ENCODE results near the gene ATP8A1.

ATP8A1 gene

DNA sequence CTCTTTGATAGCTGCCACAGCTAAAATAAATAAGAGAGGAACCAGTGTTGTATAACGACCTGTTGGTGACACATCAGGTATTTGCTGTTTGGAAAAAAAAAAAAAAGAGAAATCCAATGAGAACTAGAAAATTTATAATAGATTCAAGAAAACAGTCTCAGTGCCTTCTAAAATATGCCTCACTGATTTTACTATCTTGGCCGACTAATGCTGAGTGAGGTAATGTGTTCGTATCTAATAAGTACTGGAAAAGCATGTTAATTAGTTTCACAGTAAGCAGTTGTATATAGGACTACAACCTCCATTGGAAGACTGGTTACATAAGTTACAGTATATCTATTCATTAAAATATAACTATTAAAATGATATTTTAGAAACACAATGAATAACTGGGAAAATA lies 32.4 kb downstream of the ATP8A1 start:
- DNase-seq: no peak

DNA sequence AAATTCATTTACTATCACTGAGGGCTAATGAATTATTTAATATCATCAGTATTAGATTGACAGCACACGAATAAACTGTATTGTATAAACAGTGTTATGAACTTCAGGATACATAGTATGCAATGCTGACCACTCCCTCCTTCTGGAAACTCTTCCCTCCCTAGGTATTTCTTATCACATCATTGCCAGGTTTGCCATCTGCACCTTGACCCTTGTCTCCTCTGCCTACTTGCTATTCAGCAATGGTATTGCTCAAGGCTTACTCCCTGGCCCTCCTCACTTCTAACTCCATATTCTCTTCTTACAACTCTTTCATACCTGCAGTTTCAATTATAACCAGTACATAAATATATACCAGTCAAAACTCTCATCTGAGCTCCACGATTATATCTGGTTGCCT lies 38.9 kb downstream of the ATP8A1 start:
- DNase-seq: no peak

DNA sequence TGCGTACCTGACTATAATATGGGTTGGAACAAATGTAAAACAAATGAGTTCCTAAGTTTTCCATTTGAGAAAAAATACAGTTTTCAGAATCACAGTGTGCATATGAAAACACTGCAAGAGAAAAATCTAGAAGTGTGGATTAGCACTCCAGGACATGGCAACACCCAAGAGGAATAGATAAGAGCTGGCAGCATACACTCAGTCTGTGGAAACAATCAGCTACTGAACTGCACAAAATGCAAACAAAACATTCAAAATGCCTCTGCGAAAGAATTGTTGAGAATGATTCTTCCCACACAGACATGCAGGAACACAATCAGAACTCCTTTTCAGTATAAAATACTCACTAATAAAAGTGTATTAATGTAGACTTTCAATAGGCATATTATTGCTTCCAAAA lies 39.9 kb downstream of the ATP8A1 start:
- no peak for DNase-seq

DNA sequence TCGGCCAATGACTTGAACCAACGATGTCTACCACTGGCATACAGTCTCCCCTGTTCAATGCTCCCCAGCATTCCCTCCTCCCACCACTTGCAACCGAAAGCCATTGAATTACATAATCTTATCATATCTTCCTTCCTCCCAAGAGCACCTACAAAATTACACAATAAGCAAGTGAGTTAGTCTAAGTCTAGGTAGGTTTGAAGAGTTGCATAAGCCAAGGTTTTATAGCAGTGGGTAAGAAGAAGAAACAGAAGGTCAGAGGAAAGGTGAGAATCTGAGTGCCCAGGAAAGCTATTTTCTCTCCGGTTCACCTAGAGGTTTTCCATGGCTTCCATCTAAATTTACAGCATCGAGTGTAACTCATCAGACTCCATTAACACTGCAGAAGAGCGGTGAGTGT lies 40.3 kb downstream of the ATP8A1 start:
- DNase-seq: no peak

DNA sequence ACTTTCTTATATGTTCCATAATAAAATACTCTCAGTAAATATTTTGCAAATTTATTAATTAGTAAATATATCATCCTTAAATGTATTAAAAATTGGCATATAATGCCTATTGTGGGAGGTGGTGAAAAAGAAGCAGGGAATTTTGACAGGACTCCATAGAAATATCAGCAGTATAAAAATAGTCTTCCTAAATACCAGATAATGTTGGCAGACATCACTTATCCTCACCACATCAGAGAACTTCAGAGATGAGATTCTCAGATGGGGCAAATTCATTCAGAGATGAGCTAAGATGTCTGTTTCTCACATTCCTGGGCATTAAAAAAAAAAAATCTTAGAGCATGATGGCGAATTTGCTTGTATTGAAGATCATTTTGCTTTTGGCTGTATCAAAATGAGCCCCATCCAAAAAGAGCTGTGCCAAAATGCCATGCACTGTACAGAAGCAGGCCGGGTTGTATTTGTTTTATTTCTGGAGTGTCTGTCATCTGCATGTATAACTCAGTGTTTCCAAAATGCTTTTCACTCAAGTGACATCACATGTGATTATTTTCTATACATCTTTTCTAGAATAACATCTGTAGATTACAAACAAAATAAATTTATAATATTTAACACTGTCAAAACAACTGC lies 41.7 kb downstream of the ATP8A1 start:
- DNase-seq: no peak

DNA sequence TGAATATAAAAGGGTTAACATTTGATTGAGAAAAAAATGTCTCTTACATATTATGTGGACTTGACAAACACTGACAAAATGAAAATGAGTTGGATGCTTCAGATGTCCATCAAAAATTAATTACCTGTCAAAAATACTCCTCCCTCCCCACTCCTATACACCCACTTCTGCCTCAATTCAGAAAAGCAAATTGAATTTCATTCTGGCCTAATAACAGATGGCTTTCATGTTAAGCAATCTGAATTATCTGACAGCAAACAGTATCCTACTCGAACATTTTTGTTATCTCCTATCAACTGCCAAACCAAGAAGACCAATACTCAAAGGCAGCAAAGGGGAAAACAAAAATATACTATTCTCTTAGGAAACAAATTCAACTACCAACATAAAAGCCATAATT lies 44.0 kb downstream of the ATP8A1 start:
- DNase-seq: no peak

DNA sequence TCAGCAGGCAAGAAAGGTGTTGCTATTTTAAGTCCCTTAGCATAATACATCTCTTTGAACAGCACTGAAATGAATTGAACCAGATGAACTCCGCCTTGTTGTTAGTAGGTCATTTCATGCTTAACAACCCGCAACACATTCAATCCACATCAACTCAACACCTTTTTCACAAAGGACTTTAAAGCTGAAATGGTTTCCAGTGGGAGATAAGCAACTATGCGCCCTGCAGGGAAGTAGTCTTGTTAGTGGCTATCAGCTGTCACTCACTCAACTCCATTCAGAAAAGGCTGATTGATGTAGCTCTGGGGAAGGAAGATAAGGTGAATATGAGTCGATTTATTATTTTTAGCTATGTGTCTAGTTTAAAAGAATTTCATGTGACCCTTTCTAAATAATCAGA lies 46.0 kb downstream of the ATP8A1 start:
- DNase-seq: no peak

DNA sequence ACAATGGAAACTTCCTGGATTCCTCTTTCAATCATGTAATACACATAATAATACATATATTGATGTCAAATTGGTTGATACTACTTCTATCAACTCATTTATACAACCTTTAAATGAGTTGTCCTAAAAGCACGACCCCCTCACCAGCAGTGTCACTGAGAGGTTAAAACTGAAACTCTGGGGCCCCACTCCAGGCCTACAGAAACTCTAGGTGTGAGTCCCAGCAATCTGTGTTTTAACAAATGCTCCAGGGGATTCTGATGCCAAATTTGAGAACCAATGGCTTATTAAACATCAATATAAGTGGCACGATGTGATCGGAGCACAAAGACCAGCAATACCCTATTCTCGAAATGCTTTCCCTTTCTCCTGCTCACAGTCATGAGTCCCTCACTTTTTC lies 47.9 kb downstream of the ATP8A1 start:
- no peak for DNase-seq

DNA sequence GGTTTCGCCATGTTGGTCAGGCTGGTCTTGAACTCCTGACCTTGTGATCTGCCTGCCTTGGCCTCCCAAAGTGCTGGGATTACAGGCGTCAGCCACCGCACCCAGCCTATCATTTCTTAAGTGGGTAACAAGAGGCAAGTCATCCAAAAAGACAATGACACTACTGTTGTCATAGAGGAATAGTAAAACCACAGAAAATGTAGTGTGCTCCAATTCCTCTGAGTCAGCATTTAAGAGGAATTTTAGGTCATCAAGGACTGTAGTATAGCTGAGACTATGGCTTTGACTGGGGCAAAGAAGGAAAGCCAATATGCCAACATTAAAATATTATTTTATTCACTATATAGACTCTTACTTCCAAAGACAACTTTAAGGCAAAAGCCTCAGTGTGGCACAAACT lies 48.4 kb downstream of the ATP8A1 start:
- DNase-seq: no peak

DNA sequence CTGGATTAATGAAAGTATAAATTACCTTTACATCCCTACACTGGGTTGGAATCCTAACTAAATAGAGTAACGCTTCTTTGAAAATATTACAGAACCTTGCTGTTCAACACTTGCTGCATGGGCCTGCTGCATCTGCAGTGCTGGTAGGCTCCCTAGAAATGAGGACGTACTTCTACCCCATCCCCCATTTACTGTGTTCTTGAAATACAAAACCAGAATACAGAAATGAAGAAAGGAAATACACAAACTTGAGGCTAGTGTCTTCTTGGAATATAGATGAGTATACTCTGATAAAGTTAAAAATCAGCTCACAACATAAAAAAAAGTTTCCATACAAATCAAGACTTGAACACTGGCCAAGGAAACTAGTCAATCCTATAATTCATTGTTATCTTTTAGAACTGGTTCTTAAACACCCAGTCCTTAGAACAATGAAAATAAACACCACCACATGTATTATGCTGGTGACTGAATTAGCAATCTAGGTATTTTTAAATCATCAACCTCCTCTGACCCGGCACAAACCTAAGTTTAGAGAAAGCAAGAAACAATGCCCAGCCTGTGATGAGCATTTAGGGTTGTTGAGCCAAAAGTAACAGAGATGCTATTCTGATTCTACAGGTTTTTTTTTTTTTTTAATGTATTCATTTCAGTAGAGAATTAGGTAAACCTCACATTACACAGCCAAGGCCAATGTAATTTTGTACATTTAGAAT lies 49.7 kb downstream of the ATP8A1 start:
- no peak for DNase-seq

DNA sequence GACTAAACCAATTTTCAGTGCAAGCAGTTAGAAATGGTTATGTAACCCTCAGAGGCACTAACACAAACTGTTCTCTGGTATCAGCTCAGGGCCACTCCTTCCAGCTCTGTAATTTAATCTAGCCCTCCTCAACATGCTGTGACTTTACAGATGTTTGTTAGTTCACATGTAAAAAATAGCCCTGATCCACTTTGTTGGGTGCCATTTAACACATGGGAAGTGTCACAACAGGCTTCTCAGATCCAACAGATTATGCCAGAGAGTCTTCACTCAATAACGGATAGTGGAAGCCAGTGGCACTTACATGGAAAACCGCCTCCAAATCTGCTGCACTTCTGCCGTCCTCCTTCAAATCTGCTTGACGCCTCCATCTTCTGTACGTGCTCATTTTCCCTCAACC lies 51.6 kb downstream of the ATP8A1 start:
- DNase-seq: no peak

DNA sequence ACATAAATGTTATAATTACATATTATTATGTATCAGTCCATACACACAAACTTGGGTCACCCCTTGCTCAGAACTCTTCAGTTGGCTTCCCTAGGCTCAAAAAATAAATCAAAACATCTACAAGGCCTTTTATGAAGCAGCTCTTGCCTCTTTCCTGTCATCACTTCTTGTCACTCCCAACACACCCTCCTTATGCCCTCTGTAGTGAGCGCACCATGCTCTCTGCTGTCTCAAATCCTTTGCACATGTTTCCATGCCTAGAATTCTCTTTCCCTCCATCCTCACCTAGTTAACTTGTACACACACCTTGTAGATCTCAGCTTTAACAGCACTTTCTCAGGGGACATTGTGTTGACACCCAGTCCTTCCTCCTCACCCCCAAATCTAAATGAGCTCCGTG lies 53.0 kb downstream of the ATP8A1 start:
- DNase-seq: no peak

DNA sequence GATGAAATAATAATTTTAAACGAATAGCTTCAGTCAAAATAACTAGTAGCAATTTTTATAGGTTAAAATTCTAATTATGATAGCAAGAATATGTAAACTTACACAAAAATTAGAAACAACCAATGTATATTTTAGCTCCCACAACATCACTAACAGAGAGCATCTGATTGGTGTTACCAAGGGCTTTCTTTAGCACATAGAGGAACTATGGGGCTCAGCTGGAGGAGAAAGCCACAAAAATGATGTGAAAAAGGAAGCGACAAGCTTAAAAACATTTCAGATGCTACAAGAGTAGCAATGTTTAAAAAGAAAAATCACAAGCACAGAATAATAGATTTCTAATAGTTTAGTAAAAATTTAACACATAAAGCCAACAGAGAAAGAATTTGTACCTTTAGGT lies 56.3 kb downstream of the ATP8A1 start:
- no peak for DNase-seq

DNA sequence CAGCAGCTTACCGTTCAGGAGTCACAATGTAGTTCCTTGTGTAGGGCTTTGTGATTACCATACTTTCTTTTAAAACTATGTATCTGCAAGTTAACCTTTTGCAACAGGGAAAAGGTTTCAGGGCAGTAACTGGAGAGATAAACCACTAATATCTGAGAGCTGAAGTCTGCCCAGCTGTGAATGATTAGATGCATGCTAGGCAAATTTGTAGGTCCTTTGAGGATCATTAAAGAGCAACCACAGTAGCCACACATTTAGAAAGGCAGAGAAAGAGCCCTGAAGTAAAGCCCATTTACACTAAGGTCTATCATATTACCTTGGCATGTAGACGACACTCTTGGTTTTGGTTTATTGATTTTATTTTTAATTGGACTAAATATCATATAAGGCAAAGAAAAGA lies 60.0 kb downstream of the ATP8A1 start:
- no peak for DNase-seq

DNA sequence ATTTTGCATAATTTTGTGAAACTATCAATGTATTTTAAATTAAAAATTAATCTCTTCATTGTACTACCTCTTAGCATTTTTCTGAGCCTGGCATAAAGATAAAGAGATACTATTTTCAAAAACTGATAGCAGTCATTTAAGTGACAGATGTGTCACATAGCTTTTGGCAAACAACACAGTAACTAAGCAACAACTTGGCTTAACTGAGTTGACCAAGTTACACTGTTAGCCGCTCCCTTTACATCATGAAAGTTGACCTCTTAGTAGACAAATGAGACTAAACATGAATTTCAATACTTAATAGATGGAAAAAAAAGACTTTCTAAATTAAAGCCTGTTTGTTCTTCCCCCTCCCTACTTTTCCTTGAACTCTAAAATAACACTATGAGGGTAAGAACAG lies 62.0 kb downstream of the ATP8A1 start:
- DNase-seq: no peak

DNA sequence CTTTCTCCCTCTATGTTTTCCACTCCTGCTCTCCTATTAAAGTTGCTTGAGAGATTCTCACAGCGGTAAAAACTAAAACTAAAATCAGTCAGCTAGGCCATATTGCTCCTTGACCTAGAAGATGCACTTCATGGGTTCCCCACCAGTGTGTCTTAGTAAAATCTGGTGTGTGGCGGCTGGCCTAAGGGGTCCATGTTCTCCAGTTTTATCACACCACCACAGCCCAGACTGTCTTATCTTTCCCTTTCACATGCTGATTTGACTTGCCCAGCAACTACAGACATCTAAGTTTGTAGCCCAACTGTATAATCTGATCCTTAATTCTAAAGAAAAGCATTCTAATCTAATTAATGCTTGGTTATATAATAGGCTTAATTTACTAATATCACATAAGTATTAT lies 68.0 kb downstream of the ATP8A1 start:
- no peak for DNase-seq

DNA sequence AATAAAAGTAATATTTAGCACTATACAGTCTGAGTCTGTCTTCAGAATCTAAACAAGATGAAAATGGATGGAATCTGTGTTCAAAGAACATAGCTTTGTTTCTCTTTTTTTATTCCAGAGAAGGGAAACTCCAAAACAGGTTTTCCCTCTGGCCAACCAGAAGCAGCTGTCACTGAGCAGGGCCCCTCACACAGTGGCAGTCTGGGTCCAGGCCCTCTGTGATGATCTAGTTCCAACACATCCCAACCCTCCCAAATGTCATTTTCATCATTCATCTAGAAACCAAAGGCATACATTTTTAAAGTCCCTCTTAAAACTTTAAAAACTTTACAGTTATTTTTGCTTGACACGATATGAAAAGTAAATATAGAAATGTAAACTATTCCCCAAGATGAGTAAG lies 70.1 kb downstream of the ATP8A1 start:
- no peak for DNase-seq

DNA sequence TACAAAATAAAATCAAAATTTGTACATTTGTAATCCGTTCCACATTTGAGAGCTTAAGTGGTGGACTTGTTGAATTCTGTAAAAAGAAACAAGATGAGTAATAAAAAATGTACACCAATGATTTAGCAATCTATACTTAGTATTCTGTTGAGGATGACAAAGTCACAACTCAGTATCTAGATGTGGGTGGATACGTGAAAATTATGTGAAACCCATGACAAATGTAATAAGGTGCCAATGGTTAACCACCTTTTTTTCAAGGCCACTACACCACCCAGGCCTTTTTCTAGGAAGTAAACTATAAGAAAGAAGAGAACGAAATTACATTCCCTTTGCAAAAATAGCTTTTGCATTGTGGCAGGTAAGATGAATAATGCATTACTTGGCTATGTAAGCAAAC lies 77.0 kb downstream of the ATP8A1 start:
- peak; percentile 12 for DNase-seq

DNA sequence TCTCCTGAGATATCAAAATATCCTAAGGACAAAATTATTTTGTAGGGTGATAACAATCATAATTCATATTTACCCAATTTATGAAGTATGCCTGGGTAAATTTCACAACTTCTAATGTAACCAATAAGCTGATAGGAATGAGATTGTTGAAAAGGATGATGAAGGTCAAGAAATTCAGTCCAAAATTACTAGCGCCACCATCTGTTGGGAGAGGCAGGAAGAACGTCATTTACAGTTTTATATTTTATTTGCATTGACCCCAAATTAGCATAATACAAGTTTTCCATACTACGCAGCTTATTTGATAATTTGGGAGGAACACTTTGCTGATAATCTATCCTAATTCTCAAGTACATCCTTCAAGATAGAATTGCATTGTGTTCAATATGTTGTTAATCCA lies 78.7 kb downstream of the ATP8A1 start:
- DNase-seq: no peak

DNA sequence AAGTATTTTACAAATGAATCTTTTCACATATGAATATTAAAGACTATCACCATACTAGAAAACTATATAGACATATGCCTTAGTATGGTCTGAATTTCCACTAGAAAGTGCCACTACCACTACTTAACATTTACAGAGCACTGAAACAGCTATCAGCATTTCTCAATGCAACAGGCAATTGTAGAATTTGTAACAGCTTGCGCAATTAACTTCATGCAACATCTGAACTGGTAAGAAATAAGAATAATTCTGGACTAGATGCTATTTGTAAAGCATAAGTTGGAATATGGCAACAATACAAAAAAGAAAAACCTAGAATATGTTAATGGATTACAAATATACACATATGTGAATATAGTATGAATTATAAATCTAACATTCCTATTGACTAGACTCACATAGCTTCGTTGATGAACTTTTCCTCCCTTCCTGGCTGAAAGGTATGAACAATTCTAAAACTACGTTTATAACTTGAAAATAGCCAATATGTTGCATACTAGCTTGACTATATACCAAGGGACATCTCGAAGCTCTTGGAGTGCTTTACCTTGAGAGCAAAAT lies 82.0 kb downstream of the ATP8A1 start:
- no peak for DNase-seq

DNA sequence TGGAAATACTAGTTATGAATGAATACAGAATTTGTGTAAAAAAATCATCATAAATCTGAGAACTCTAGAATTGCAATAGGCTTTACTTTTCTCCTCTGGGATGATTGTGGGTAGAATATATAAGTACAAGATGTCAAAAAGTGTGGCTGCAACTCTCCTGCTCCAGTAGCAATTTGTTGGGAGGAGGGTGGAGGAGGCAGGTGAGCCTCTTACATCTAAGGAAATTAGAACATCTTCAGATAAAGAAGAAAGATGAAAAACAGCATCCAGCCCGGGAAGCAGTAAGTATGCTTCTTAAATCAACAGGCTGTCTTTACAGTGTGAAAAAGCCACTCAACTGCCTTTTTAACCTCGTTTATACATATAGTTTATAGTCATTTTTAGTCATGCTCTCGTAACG lies 83.7 kb downstream of the ATP8A1 start:
- no peak for DNase-seq

DNA sequence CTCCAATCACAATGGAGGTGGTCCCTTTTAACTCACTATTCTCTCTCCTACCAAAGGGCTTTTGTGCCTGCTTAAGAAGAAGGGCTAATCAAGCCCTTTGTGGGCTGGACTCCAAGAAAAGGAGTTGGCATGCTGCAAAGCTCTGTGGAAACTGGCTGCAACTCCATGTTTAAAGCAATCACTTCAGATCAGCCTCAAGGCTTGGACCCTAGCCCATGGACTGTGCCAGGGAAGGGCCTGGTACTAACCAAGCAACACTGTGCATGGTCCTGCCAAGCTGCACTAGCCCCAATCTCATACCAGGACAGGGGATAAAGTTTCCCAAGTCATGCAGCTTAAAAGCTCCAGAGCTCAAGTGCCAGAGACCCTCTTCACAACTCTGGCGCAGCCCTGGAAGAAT lies 86.7 kb downstream of the ATP8A1 start:
- no peak for DNase-seq

DNA sequence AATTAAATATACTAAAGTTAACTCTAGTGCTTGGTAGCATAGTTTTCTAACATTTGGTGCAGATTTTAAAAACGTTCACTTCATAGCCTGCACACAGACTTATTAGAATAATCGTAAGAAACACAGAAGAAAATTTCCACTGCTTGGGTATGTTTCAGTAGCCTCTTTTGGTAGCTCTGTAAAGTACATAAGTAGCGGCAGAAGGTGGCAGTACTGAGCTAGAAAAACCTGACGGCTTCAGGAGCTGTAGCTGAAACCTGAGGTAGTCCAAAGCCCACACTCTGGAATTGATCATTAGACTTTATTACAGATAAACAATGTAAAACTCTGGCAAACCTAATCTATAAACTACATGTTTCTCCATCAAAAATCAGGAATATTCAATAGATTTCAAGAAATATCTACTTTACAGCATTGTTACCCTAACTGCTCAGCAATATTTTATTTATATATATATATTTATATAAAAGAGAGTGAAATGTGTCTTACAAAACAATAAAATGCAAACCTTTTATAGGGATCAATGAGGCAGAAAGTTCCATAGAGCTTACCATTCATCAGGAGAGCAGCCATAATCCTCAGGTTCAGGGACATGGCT lies 88.2 kb downstream of the ATP8A1 start:
- peak; percentile 70 for DNase-seq

DNA sequence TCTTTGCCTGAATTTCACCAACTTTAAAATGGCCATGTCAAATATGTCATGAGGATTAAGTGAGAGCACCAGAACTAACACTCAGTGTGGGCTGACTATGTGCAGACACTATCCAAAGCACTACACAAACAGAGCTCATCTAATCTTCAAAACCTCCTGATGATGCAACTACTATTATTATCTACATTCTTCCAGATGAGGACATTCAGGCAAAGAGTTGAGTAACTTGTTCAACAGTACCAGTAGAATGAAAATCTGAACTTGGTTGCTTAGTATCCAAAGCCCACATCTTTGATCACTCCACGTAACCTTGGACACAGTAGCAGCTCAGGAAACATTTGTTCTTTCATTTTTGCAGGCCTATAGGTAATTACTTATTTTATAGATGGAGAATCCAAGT lies 90.1 kb downstream of the ATP8A1 start:
- no peak for DNase-seq

Measured in activated CD4-positive, alpha-beta T cell treated with anti-CD3 and anti-CD28 coated beads, Interleukin-2, Interleukin-6, amounts not matched to agents 100 ng/mL and 50 ng/mL, durations not matched to agents 16 hours and 8 hours (primary cell).